Head of caudate nucleus (tissue), 42 donors: ENCODE data around the gene PROX1.
"Not testable (repeated sequence)": the region's sequence is repeated elsewhere in the genome, so short reads cannot be mapped to it uniquely, and the experiment has no call there.

Experiments
- DNase-seq, 42 donors: peaks; one replicate each; pipeline versions ENCODE4 v3.0.0 to v3.0.0-alpha.2; 2020 to 2021; ENCODE audit warnings: mixed read lengths in 7 of 42
- intact Hi-C: fragments of 100-400 bp; cut with DNase I; formaldehyde crosslinking; loops from one replicate; pipeline ENCODE4 v1.15.0; 2022

PROX1 gene

GRCh38 chr1:214089003-214089402 is 101.2 kb downstream of the PROX1 start:
- DNase-seq, intact Hi-C loops: not testable (repeated sequence)
